NB4 (cell line): ENCODE results near the gene NHS.

ENCODE experiments used
- CTCF ChIP-seq: IDR thresholded peaks from one replicate; pipeline ENCODE4 v1.5.1; 2012; ENCODE audit warnings: low read depth, low read length
- POLR2A ChIP-seq: IDR thresholded peaks from 2 replicates; pipeline ENCODE4 v1.6.1; 2011; ENCODE audit warnings: mild to moderate bottlenecking; ENCODE audit not compliant: insufficient read length; ENCODE audit errors: extremely low read depth
- TF ChIP-seq, protein P1 (sequence below): IDR thresholded peaks from 2 replicates; pipeline ENCODE4 v1.6.1; 2011; ENCODE audit warnings: low read depth, low read length

GRCh38 chrX:17567187-17567586 is 192.2 kb downstream of the NHS start:
- TF ChIP-seq CTCF = no peak
- no peak for TF ChIP-seq POLR2A
- TF ChIP-seq, protein P1, sequence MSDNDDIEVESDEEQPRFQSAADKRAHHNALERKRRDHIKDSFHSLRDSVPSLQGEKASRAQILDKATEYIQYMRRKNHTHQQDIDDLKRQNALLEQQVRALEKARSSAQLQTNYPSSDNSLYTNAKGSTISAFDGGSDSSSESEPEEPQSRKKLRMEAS = no peak
